ENCODE results near the gene NUDCD2.

Gene NUDCD2

GRCh38 chr5:163489055-163489744, 29.3 kb upstream of the NUDCD2 start:
- Histone ChIP-seq H3K27ac (replicated peaks) (no peak overlapping the region), H3K27me3 (ENCODE audit: insufficient read depth, poor library complexity, severe bottlenecking) (no peaks in the 10 kb centered on the region), H3K4me3 (replicated peaks; ENCODE audit: insufficient read depth, low read length) (no peak overlapping the region)
- TF ChIP-seq CTCF (IDR thresholded peaks at IDR 0.05; ENCODE audit: insufficient read depth, low read length): peak; percentile 6
- no peak for TF ChIP-seq REST (IDR thresholded peaks at IDR 0.05; ENCODE audit: insufficient replicate concordance, low read depth)
- peak in 1 of 2 experiments; percentile 45 for DNase-seq (ENCODE audit: low read depth in 1 of 2, low spot score in 1 of 2)

GRCh38 chr5:163478982-163479271, 19.0 kb upstream of the NUDCD2 start:
- Histone ChIP-seq H3K27ac (replicated peaks) (no peak overlapping the region), H3K4me3 (replicated peaks; ENCODE audit: insufficient read depth, low read length) (no peak overlapping the region), H3K27me3 (ENCODE audit: insufficient read depth, poor library complexity, severe bottlenecking) (no peaks in the 10 kb centered on the region)
- DNase-seq (ENCODE audit: low read depth in 1 of 2, low spot score in 1 of 2): no peak
- no peak for TF ChIP-seq SPI1 (IDR thresholded peaks at IDR 0.05; ENCODE audit: borderline replicate concordance, low read depth)
- TF ChIP-seq CTCF (IDR thresholded peaks at IDR 0.05; ENCODE audit: insufficient read depth, low read length): no peak
- no peak for TF ChIP-seq REST (IDR thresholded peaks at IDR 0.05; ENCODE audit: insufficient replicate concordance, low read depth)
- TF ChIP-seq GABPA (IDR thresholded peaks at IDR 0.05; ENCODE audit: low read depth): no peak
- TF ChIP-seq POLR2AphosphoS5 (IDR thresholded peaks at IDR 0.05; ENCODE audit: low read depth): no peak

- H3K27me3 ChIP-seq (ENCODE audit: insufficient read depth, poor library complexity, severe bottlenecking): no peaks in the 10 kb centered on the region
- no peak for DNase-seq (ENCODE audit: low read depth in 1 of 2, low spot score in 1 of 2)
- no peak overlapping the region for H3K27ac ChIP-seq (replicated peaks)
- TF ChIP-seq REST (IDR thresholded peaks at IDR 0.05; ENCODE audit: insufficient replicate concordance, low read depth): no peak
- no peak for TF ChIP-seq CTCF (IDR thresholded peaks at IDR 0.05; ENCODE audit: insufficient read depth, low read length)
- no peak overlapping the region for H3K4me3 ChIP-seq (replicated peaks; ENCODE audit: insufficient read depth, low read length)
Measured at GRCh38 chr5:163478126-163478981, 18.5 kb upstream of the NUDCD2 start.

Data from HL-60 (cell line).